Stomach (tissue), 19 donors: Measurements from ENCODE around the gene KCNG3. TPM values are rescaled to one million over a fixed set of nuclear protein-coding genes. Genes with fewer than 3 reads are reported as not detected.

Source experiments
- DNase-seq, 2 donors: peaks; one replicate each; pipeline versions ENCODE4 v3.0.0 to v3.0.0-alpha.2; 2013 to 2019
- H3K27ac ChIP-seq, 5 donors: fragments of 200-600 bp in 4 of 5; sonication (generic) in 4 of 5; one replicate each; pipeline ENCODE4 v1.5.1; 2013 to 2019; ENCODE audit warnings: mild to moderate bottlenecking in 1 of 5, moderate library complexity in 1 of 5
- H3K27me3 ChIP-seq, 3 donors: fragments of 200-600 bp; sonication (generic); one replicate each; pipeline ENCODE4 v1.5.1; 2017 to 2019; ENCODE audit warnings: mixed run types in 1 of 3
- H3K36me3 ChIP-seq, 4 donors: fragments of 200-600 bp; sonication (generic); 1 replicate in 3 of 4; 2 replicates in 1 of 4; pipeline ENCODE4 v1.5.1; 2016 to 2019
- H3K4me1 ChIP-seq, 4 donors: fragments of 200-600 bp; sonication (generic); one replicate each; pipeline ENCODE4 v1.5.1; 2016 to 2019
- H3K4me3 ChIP-seq, 4 donors: fragments of 200-600 bp; sonication (generic) in 3 of 4; one replicate each; pipeline ENCODE4 v1.5.1; 2016 to 2019; ENCODE audit warnings: mild to moderate bottlenecking in 1 of 4
- H3K9me3 ChIP-seq, 4 donors: fragments of 200-600 bp; sonication (generic); one replicate each; pipeline ENCODE4 v1.5.1; 2016 to 2019
- EP300 ChIP-seq: sonication (generic); formaldehyde crosslinking; IDR thresholded peaks from one replicate; pipeline ENCODE4 v1.6.1; 2017; ENCODE audit warnings: antibody characterized with exemption
- POLR2A ChIP-seq, 4 donors: fragments of 450-650 bp; IDR thresholded peaks; one replicate each; pipeline ENCODE4 v1.6.1; 2016; ENCODE audit warnings: antibody characterized with exemption in 4 of 4, control low read depth in 2 of 4, mild to moderate bottlenecking in 1 of 4, moderate library complexity in 1 of 4
- POLR2AphosphoS5 ChIP-seq, 3 donors: sonication (generic); formaldehyde crosslinking; IDR thresholded peaks; one replicate each; pipeline ENCODE4 v1.6.1; 2016; ENCODE audit warnings: antibody characterized with exemption in 3 of 3
- WGBS, 5 donors: extraction: QIAGEN DNeasy Blood & Tissue Kit in 3 of 5; methylation state at CpG; one replicate each; pipeline versions ENCODE4 v1.1.5 to v1.1.7; 2013 to 2018; 5-methylcytosine and 5-hydroxymethylcytosine counted together
- intact Hi-C: fragments of 100-400 bp; cut with DNase I; formaldehyde crosslinking; loops from one replicate; pipeline ENCODE4 v1.15.1; 2023; ENCODE audit warnings: low total_unique reads
- long read RNA-seq, 10 donors: transcript quantifications; one replicate each; lab custom pipeline, GENCODE V29; 2026
- polyA plus RNA-seq, 3 donors: library from polyadenylated mRNA; stranded (reverse); fragments of 200-250 nt; gene quantifications; one replicate each; pipeline ENCODE4 v1.2.3, GENCODE V29; 2013
- total RNA-seq, 5 donors: library from RNA; depleted of rRNA; stranded (reverse); fragments of >200 nt; gene quantifications; one replicate each; pipeline versions ENCODE4 v1.1.0 to v1.2.3, GENCODE V29; 2014 to 2016
- TF ChIP-seq, protein P1 (sequence below), 7 experiments: fragments of 450-650 bp in 4 of 7; fragments of 200-600 bp in 3 of 7; sonication (generic) in 3 of 7; IDR thresholded peaks; one replicate each; pipeline ENCODE4 v1.5.1; 2016 to 2019; ENCODE audit warnings: antibody characterized with exemption in 7 of 7, control low read depth in 2 of 7, mild to moderate bottlenecking in 1 of 7
- donor health status: healthy with polysubstance abuse.
- donor health status: Bipolar disorder and iron deficiency.
- donor health status: healthy.

Gene KCNG3, protein sequence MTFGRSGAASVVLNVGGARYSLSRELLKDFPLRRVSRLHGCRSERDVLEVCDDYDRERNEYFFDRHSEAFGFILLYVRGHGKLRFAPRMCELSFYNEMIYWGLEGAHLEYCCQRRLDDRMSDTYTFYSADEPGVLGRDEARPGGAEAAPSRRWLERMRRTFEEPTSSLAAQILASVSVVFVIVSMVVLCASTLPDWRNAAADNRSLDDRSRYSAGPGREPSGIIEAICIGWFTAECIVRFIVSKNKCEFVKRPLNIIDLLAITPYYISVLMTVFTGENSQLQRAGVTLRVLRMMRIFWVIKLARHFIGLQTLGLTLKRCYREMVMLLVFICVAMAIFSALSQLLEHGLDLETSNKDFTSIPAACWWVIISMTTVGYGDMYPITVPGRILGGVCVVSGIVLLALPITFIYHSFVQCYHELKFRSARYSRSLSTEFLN
- total RNA-seq: 10 to 100 TPM in 1 of 5 donors, 1 to 10 TPM in 1, under 1 TPM in 1, not detected in 2; 0.43 to 55.3 (median 1.5) TPM
- not detected for polyA plus RNA-seq
- long read RNA-seq, donor 1: 0 reads
- long read RNA-seq, donor 2: 0 reads
- long read RNA-seq, donor 3: 0 reads
- long read RNA-seq, donor 4: 0 reads
- long read RNA-seq, donor 5: 0 reads
- long read RNA-seq, donor 6: 0 reads
- long read RNA-seq, donor 7: 0 reads
- long read RNA-seq, donor 8: 0 reads
- long read RNA-seq, donor 9: 0 reads
- long read RNA-seq, donor 10: 0 reads

DNA sequence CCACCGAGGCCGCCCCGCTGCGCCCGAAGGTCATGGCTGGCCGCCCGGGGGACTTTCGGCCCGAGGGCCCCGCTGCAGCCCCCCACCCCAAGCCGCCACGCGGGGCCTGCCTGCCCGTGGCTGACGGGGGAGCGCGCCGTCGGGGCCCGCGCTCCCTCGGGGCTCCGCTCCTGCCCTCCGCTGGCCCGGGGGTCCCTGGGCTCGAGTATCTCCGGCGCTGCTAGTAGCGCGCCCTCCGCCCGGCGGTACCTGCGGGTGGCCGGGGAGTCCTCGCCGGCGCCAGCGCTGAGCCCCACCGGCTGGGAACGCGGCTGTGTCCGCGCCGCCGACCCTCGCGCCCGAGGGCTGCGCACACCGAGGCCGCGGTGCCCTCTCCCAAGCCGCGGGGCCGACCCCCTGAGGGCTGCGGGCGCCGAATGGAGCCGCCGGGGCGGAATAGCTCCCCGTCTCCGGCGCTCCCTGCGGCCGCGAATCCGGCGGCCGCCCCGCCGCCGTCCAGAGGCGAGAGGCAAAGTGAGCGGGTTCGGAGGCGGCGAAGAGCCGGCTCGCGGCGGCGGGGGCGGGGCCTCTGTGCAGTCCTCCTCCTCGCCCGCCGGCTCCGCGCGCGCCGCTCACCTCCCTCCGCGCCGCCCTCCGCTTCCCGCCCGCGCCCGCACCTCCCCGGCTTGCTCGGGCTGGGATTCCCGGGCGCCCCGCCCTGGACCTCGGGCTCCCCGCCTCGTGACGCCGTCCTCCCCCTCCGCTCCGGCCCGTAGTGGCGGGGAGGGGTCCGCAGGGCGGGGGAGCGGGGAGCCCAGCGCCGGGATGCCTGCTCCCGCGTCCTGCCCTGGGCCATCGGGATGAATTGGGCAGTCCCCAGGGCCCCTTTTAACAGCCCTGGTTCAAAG lies at the start of gene KCNG3:
Gene KCNG3, minus strand, starts transcription at position 515 of the 887 bp plus-strand sequence. Its CDS starts 481 bp downstream, at position 34.
- Histone ChIP-seq H3K27me3 (peaks cover 0 to 36% (median 21%) of the 10 kb centered on the region in 3 donors), H3K27ac (peak within 1 kb of the TSS in 4 of 5 donors; percentile 15 to 45 (median 30))
- no peak for TF ChIP-seq POLR2A (IDR thresholded peaks at IDR 0.05)
- TF ChIP-seq, protein P1, sequence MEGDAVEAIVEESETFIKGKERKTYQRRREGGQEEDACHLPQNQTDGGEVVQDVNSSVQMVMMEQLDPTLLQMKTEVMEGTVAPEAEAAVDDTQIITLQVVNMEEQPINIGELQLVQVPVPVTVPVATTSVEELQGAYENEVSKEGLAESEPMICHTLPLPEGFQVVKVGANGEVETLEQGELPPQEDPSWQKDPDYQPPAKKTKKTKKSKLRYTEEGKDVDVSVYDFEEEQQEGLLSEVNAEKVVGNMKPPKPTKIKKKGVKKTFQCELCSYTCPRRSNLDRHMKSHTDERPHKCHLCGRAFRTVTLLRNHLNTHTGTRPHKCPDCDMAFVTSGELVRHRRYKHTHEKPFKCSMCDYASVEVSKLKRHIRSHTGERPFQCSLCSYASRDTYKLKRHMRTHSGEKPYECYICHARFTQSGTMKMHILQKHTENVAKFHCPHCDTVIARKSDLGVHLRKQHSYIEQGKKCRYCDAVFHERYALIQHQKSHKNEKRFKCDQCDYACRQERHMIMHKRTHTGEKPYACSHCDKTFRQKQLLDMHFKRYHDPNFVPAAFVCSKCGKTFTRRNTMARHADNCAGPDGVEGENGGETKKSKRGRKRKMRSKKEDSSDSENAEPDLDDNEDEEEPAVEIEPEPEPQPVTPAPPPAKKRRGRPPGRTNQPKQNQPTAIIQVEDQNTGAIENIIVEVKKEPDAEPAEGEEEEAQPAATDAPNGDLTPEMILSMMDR (IDR thresholded peaks at IDR 0.05): no peak
- no peak for TF ChIP-seq EP300
- no peak for TF ChIP-seq POLR2AphosphoS5 (IDR thresholded peaks at IDR 0.05)

DNA sequence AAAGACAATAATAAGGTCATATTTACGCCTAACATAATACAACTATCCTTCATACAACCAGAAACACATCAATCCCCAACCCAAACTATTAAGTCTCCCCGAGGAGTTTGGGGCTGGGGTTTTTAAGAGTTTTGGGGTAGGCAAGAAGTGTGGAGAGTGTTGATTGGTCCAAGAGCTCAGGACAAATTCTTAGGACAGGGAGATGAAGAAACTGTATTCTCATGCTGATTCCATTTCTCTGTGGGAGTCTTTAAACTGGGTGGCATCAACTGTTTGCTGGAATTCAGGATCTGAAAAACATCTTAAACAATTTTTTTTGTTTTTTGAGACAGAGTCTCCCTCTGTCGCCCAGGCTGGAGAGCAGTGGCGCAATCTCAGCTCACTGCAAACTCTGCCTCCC lies 49.1 kb upstream of the KCNG3 start:
- no peak for DNase-seq
- Histone ChIP-seq H3K4me3 (no peak overlapping the region), H3K36me3 (no peaks in the 10 kb centered on the region), H3K9me3 (no peaks in the 10 kb centered on the region), H3K4me1 (no peaks in the 10 kb centered on the region), H3K27me3 (no peaks in the 10 kb centered on the region), H3K27ac (no peak overlapping the region)
- intact Hi-C loops: no loop called here
- WGBS, 5 donors: 83 to 90% (median 89%) methylated on average over 4 of the region's 4 CpGs
- TF ChIP-seq EP300 (no peak), POLR2A (IDR thresholded peaks at IDR 0.05) (no peak), POLR2AphosphoS5 (IDR thresholded peaks at IDR 0.05) (no peak)
- TF ChIP-seq, protein P1 (IDR thresholded peaks at IDR 0.05): no peak

More for the DNA sequence above, at the start of gene KCNG3:
- Histone ChIP-seq H3K4me3 (peak within 1 kb of the TSS; percentile 55 to 74 (median 60)), H3K4me1 (peaks cover 8 to 27% (median 24%) of the 10 kb centered on the region in 4 donors), H3K9me3 (peaks cover 0 to 10% (median 0%) of the 10 kb centered on the region in 4 donors), H3K36me3 (no peaks in the 10 kb centered on the region)
- DNase-seq: peak; percentile 63 to 91
- WGBS, 5 donors: 1 to 9% (median 2%) methylated on average over 19 to 121 of the region's 123 CpGs
- intact Hi-C loops: no loop called here

DNA sequence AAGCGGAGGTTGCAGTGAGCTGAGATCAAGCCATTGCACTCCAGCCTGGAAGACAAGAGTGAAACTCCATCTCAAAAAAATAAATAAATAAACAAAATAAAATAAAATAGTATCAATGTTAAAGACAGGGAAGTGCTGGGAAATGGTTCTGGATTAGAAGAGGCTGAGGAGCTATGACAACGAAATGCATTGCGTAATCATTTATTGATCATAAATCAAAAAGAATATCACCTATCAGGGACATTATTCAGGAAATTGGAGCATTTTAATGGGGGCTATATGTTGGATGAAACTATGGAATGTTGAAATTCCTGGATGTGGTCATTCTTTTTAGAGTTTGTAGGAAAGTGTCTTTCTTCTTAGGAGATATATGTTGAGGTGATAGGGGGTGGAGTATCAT lies 43.7 kb upstream of the KCNG3 start:
- H3K9me3 ChIP-seq: no peaks in the 10 kb centered on the region
- TF ChIP-seq EP300: no peak
- TF ChIP-seq POLR2AphosphoS5 (IDR thresholded peaks at IDR 0.05): no peak
- TF ChIP-seq, protein P1 (IDR thresholded peaks at IDR 0.05): no peak
- no peak for TF ChIP-seq POLR2A (IDR thresholded peaks at IDR 0.05)
- H3K27me3 ChIP-seq: no peaks in the 10 kb centered on the region
- no peak overlapping the region for H3K27ac ChIP-seq
- WGBS, 5 donors: 94 to 98% (median 96%) methylated on average over 3 of the region's 3 CpGs
- H3K36me3 ChIP-seq: no peaks in the 10 kb centered on the region
- no peak for DNase-seq
- intact Hi-C loops: no loop called here
- H3K4me1 ChIP-seq: no peaks in the 10 kb centered on the region
- no peak overlapping the region for H3K4me3 ChIP-seq

DNA sequence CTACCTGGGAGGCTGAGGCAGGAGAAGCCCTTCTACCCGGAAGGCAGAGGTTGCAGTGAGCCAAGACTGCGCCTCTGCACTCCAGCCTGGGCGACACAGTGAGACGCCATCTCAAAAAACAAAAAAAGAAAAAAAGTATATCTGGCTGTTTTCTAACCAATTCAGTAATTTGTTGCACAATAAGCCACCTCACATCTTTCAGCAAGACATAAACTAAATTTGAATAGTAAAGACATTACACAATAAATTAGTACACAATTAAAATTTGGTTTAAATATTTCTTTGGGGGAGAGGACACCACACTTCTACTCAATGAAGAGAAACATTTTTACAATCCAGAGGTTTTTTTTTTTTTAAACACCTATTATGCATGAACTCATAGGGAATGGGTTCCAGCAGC lies 38.6 kb upstream of the KCNG3 start:
- no peak overlapping the region for H3K4me3 ChIP-seq
- intact Hi-C loops: no loop called here
- no peak overlapping the region for H3K27ac ChIP-seq
- H3K9me3 ChIP-seq: no peaks in the 10 kb centered on the region
- no peaks in the 10 kb centered on the region for H3K36me3 ChIP-seq
- H3K4me1 ChIP-seq: no peaks in the 10 kb centered on the region
- TF ChIP-seq EP300: no peak
- TF ChIP-seq POLR2AphosphoS5 (IDR thresholded peaks at IDR 0.05): no peak
- no peak for TF ChIP-seq POLR2A (IDR thresholded peaks at IDR 0.05)
- TF ChIP-seq, protein P1 (IDR thresholded peaks at IDR 0.05): no peak
- DNase-seq: no peak
- WGBS, 5 donors: 93 to 100% (median 100%) methylated on average over 4 of the region's 4 CpGs
- H3K27me3 ChIP-seq: no peaks in the 10 kb centered on the region
